GM12873 (cell line): ENCODE results near the gene SCAI.

ENCODE experiments used
- TF ChIP-seq, protein P1 (sequence below): IDR thresholded peaks from 2 replicates; pipeline ENCODE4 v1.5.1; 2012; ENCODE audit warnings: low read depth, mild to moderate bottlenecking, moderate library complexity, low read length, control low read depth; ENCODE audit not compliant: insufficient read depth; ENCODE audit errors: missing control alignments

Gene SCAI

DNA sequence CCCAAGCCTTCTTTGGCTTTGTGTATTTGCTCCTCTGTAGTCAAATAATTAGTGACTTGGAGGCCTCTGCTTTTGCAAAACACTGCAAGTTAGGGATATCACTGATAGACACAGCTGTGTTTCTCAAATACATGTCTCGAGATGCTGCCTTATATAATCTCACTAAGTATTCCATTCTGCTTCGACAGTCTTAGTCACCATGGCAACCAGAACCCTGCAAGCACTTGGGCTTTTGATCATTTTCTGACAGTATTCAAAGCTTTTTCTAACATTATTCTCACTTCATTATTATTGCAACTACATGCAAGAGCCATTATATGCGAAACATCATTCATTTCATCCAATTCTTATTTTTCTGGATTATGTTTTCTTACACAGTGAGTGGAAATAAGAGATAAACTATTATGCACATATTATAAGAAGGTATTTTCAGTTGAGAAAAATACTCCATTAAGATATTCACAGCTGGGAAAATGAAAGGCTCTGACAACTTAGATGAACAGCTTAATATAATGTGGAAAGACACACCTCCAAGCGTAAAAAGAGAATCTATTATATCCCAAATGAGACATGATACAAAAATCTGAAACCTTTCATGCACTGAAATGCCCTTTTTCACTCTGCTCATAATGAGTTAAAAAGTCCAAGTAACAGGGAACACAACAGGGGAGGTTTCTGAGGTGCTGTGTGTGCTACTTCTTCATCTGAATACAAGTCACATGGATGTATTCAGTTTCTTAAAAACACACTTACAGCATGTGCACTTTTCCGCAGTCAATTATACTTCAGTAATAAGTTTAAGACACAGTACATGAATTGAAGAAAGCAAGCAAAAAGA, 93.9 kb downstream of the SCAI start:
- TF ChIP-seq, protein P1, sequence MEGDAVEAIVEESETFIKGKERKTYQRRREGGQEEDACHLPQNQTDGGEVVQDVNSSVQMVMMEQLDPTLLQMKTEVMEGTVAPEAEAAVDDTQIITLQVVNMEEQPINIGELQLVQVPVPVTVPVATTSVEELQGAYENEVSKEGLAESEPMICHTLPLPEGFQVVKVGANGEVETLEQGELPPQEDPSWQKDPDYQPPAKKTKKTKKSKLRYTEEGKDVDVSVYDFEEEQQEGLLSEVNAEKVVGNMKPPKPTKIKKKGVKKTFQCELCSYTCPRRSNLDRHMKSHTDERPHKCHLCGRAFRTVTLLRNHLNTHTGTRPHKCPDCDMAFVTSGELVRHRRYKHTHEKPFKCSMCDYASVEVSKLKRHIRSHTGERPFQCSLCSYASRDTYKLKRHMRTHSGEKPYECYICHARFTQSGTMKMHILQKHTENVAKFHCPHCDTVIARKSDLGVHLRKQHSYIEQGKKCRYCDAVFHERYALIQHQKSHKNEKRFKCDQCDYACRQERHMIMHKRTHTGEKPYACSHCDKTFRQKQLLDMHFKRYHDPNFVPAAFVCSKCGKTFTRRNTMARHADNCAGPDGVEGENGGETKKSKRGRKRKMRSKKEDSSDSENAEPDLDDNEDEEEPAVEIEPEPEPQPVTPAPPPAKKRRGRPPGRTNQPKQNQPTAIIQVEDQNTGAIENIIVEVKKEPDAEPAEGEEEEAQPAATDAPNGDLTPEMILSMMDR: no peak

DNA sequence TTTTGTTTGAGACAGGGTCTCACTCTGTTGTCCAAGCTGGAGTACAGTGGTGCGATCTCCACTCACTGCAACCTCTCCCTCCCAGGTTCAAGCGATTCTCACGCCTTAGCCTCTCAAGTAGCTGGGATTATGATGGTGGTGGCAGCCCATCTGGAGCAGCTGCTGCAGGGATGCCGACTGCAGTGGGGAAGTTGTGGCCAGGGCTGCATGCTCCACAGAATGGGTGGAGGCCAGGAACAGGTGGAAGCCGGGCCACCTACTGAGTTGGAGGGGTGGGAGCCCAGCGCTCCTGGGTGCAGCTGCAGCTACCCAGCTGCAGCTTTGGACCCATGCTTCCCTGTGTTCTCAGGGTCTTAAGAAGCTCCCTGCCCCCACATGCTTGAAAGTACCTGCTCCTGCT, 99.7 kb downstream of the SCAI start:
- TF ChIP-seq, protein P1: no peak

DNA sequence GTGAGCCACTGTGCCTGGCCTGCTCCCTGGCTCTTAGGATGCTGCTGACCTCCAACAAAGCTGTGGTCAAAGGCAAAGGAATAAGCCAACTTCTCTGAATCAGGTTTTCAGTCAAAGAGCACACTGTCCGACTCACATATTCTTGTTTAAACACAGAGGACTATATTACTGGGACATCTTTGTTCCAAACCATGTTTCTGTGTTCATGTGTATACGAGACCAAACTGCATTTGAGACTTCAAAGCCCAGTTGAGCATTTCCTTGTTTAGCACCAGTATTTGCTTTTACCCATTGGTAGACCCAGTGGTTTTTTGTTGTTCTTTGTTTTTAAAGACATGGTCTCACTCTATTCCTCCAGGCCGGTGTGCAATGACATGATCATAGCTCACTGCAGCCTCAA, 100.2 kb downstream of the SCAI start:
- TF ChIP-seq, protein P1: no peak

DNA sequence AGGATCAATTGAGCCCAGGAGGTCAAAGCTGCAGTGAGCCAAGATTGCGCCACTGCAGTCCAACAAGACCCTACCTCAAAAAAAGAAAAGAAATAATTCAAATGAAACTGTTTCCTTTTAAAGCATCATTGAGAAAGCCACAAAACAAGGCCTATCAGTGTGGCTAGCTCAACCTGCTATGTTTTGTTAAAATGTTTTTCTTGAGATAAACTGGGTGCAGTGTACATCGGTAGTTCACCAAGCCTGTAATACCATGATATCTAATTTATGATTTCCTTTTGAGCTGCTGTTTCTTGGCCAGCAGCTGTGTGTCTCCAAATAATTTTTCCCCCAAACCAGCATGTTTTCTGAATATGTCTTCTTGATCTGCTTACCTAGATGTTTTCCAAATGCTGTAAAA, 105.2 kb downstream of the SCAI start:
- TF ChIP-seq, protein P1: no peak

DNA sequence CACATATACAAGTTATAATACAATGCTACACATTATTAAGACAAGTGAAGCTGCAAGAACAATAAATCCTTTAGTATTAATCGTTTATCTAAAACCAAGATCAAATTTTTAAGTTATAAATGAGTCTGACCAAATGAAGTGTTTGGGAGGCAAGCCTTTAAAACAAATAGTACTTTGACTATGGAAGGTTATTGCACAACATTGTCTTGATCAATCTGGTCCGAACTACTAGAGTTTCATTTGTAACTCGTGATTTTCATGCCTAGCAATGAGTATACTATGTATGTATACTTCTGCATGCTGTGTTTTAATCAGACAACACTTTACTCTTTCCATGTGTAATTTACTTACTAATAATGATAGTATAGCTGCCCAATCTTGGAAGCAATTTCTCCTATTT, 115.3 kb downstream of the SCAI start:
- TF ChIP-seq, protein P1: no peak

DNA sequence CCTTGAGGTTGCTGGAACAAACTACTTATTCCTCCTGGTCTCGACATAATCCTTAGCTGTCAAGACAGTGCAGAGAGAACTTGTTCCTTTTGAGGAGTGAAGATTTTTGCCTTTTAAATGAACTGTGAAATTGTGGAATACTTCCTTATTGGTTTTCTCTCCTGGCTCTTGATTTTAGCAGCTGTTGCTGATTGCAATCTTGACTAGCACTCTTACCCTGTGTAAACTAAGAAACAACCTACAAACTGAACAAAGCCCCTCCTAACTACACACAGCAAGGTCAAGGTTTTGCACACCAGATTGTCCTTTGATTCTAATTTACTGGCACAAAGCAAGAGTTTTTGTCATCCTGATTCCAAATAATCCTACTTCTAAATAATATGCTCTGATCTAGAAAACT, 118.4 kb downstream of the SCAI start:
- TF ChIP-seq, protein P1: no peak

DNA sequence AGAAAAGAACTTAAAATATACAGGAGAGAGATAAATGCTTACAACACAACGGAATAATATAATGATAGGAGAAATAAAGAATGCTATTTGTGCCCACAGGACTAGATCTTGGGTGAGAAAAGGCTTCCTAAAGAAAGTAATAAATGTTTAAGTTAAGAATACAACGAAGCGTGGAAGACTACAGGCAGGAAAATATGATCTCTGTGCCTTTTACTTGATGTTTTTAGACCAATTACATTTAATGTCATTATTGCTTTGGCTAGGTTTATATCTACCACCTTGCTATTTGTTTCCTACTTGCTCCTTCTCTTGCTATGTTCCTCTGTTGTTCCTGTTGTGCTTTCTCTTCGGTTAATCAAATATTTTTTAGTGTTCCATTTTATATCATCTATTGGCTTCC, 122.3 kb downstream of the SCAI start:
- TF ChIP-seq, protein P1: no peak
